Measurements from ENCODE around the gene PHF12. TPM values are rescaled to one million over a fixed set of nuclear protein-coding genes. Genes with fewer than 3 reads are reported as not detected.
A peak's percentile ranks its signal among the peaks of the same experiment; 100 is the strongest.

Gene PHF12
- total and polyA plus RNA-seq, 2 of the 4 experiments (the other 2 are of a cell fraction), result 24.4 to 25.6 TPM

DNA sequence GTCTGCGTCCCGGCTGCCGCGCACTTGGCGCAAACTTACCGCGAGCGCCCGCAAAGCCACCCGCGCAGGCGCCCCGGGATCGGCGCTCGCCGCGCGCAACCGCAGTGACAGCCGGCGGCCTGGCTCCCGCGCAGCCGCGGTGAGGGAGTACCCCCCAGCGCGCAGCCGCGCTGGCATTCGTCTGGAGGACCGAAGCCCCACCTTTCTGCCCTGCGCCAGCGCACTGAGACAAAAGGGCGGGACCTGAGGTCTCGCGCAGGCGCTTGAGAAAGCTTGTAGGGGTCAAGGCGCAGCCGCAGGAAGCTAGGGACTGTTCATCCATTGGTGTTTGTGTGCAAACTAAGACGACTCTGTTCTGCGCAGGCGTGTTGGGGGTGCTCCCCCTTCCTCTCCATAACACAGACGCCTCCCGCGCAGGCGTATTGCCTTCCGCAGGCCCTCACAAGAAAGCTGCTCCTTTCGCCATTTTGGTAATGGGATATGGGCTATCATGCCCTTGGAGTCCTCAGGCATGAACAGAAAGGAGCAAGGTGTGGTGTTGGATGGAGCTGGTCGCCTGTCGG is at the start of gene PHF12 (continued):
- TF ChIP-seq POLR2A (IDR thresholded peaks at IDR 0.05; ENCODE audit: low read depth, low read length) (0 out of 2 replicates have a peak, but pooled peaks have one; percentile 26), SMC3 (IDR thresholded peaks at IDR 0.05; ENCODE audit: low read depth, low read length) (no peak), FOS (IDR thresholded peaks at IDR 0.05; ENCODE audit: low read depth, low read length) (0 out of 2 replicates have a peak, but pooled peaks have one; percentile 3), CEBPB (IDR thresholded peaks at IDR 0.05; ENCODE audit: low read depth, low read length) (no peak)

DNA sequence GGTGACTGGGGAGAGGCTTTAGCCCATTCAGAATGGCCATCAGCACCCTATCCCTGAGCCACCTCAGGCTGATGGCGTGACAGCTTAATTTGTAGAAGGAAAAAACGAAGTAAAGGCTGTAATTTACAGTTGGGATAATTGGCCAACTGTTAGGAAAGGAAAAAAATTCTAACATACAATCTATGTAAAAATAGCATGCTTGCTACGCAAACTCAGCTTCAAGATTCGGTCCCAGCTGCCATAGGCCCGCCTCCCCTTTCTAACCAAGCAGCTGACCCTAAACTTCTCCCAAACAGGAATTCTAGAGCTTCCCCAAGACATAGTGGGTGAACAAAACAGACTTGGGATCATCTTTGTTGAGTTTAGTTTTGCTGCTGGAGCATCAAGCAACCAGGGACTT is 49.7 kb upstream of the PHF12 start:
- BruUV-seq (replicated peaks), result no TSS peak
- H2AK5ac ChIP-seq (ENCODE audit: low read depth, low read length), result no peak overlapping the region
- H4K20me1 ChIP-seq (ENCODE audit: insufficient read depth, low read length), result no peaks in the 10 kb centered on the region; the same call in 1 of the 2 replicates
- H3K4me1 ChIP-seq (ENCODE audit: control insufficient read depth, insufficient read depth, low read length), result peaks cover under 1% of the 10 kb centered on the region; the same call in 1 of the 2 replicates
- H3K4me3 ChIP-seq (ENCODE audit: insufficient read depth, low read depth, low read length), result no peak overlapping the region
- H3K4me2 ChIP-seq (ENCODE audit: low read depth, low read length), result no peak overlapping the region
- no peak overlapping the region for H2BK15ac ChIP-seq (ENCODE audit: low read depth, low read length)
- no peak overlapping the region for H3K14ac ChIP-seq (replicated peaks; ENCODE audit: low read depth, low read length)
- no peak overlapping the region for H3K27ac ChIP-seq (ENCODE audit: insufficient read depth, low read length)
- H4K91ac ChIP-seq (ENCODE audit: insufficient read depth, low read depth, low read length), result no peak overlapping the region
- ATAC-seq (ENCODE audit: low read depth) (no peak), DNase-seq (no peak)
- H3K56ac ChIP-seq (ENCODE audit: extremely low read depth, insufficient read depth, low read length), result no peak overlapping the region
- TF ChIP-seq MAZ (IDR thresholded peaks at IDR 0.05; ENCODE audit: borderline replicate concordance, low read depth, low read length) (no peak), MAFK (IDR thresholded peaks at IDR 0.05; ENCODE audit: low read depth, low read length) (no peak), CEBPB (IDR thresholded peaks at IDR 0.05; ENCODE audit: low read depth, low read length) (no peak), BHLHE40 (IDR thresholded peaks at IDR 0.05; ENCODE audit: low read depth, low read length) (no peak), RAD21 (IDR thresholded peaks at IDR 0.05; ENCODE audit: low read length) (no peak), FOS (IDR thresholded peaks at IDR 0.05; ENCODE audit: low read depth, low read length) (no peak), RCOR1 (IDR thresholded peaks at IDR 0.05; ENCODE audit: insufficient replicate concordance, low read length) (no peak), NFE2L2 (IDR thresholded peaks at IDR 0.05; ENCODE audit: low read depth, low read length) (no peak), POLR2A (IDR thresholded peaks at IDR 0.05; ENCODE audit: low read depth, low read length) (no peak)
- TF ChIP-seq, protein P1, sequence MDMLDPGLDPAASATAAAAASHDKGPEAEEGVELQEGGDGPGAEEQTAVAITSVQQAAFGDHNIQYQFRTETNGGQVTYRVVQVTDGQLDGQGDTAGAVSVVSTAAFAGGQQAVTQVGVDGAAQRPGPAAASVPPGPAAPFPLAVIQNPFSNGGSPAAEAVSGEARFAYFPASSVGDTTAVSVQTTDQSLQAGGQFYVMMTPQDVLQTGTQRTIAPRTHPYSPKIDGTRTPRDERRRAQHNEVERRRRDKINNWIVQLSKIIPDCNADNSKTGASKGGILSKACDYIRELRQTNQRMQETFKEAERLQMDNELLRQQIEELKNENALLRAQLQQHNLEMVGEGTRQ (IDR thresholded peaks at IDR 0.05; ENCODE audit: low read depth, low read length), result no peak
- TF ChIP-seq, protein P2, sequence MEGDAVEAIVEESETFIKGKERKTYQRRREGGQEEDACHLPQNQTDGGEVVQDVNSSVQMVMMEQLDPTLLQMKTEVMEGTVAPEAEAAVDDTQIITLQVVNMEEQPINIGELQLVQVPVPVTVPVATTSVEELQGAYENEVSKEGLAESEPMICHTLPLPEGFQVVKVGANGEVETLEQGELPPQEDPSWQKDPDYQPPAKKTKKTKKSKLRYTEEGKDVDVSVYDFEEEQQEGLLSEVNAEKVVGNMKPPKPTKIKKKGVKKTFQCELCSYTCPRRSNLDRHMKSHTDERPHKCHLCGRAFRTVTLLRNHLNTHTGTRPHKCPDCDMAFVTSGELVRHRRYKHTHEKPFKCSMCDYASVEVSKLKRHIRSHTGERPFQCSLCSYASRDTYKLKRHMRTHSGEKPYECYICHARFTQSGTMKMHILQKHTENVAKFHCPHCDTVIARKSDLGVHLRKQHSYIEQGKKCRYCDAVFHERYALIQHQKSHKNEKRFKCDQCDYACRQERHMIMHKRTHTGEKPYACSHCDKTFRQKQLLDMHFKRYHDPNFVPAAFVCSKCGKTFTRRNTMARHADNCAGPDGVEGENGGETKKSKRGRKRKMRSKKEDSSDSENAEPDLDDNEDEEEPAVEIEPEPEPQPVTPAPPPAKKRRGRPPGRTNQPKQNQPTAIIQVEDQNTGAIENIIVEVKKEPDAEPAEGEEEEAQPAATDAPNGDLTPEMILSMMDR (conservative IDR thresholded peaks at IDR 0.05; ENCODE audit: low read depth, low read length), result no peak
- TF ChIP-seq, protein P3, sequence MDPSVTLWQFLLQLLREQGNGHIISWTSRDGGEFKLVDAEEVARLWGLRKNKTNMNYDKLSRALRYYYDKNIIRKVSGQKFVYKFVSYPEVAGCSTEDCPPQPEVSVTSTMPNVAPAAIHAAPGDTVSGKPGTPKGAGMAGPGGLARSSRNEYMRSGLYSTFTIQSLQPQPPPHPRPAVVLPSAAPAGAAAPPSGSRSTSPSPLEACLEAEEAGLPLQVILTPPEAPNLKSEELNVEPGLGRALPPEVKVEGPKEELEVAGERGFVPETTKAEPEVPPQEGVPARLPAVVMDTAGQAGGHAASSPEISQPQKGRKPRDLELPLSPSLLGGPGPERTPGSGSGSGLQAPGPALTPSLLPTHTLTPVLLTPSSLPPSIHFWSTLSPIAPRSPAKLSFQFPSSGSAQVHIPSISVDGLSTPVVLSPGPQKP (IDR thresholded peaks at IDR 0.05; ENCODE audit: borderline replicate concordance, low read depth, low read length), result no peak
- ChIA-PET POLR2A (ENCODE audit: unreplicated experiment) (no interaction called here), CTCF (no interaction called here)
- no CpG with 5 or more reads among the region's 5 CpGs for WGBS, 2 experiments (ENCODE audit: extremely low coverage in 2 of 2, insufficient read length in 1 of 2)
- no peak overlapping the region for H2AFZ ChIP-seq (replicated peaks; ENCODE audit: low read length, poor library complexity)
- in situ Hi-C loops (cut with MboI; ENCODE audit: low sequenced_read_pairs), result no loop called here
- H2AK9ac ChIP-seq (replicated peaks; ENCODE audit: low read depth, low read length, poor library complexity), result no peak overlapping the region
- H3K9me3 ChIP-seq (ENCODE audit: control insufficient read depth, insufficient read depth, low read length), result peaks cover 1% of the 10 kb centered on the region; the same call in 1 of the 2 replicates
- no peaks in the 10 kb centered on the region for H3K79me1 ChIP-seq (ENCODE audit: low read depth in 1 of 2, low read length in 2 of 2)
- no peak overlapping the region for H2BK120ac ChIP-seq (ENCODE audit: low read depth, low read length)
- no peak overlapping the region for H4K5ac ChIP-seq (ENCODE audit: low read depth, low read length)
- no peak overlapping the region for H3K9ac ChIP-seq (ENCODE audit: low read depth, low read length)
- H3K9me1 ChIP-seq (ENCODE audit: insufficient read depth, low read length), result 0 out of 2 replicates have a peak, but pooled peaks cover 2% of the 10 kb centered on the region
- intact Hi-C loops (cut with micrococcal nuclease), result no loop called here
- no peak overlapping the region for H4K8ac ChIP-seq (ENCODE audit: low read depth in 2 of 2, low read length in 2 of 2)
- H3K23ac ChIP-seq (ENCODE audit: low read depth, low read length), result no peak overlapping the region
- dilution Hi-C loops (cut with HindIII; ENCODE audit: low sequenced_read_pairs, unreplicated experiment), result no loop called here
- no peak overlapping the region for H3K4ac ChIP-seq (ENCODE audit: low read depth, low read length)
- H3K36me3 ChIP-seq (ENCODE audit: control insufficient read depth, insufficient read depth, low read length), result no peaks in the 10 kb centered on the region
- H3K27me3 ChIP-seq (ENCODE audit: control insufficient read depth, insufficient read depth, low read length), result peaks cover 76% of the 10 kb centered on the region
- no peak overlapping the region for H2BK20ac ChIP-seq (ENCODE audit: low read depth, low read length)
- H2BK5ac ChIP-seq (ENCODE audit: low read depth, low read length, poor library complexity, severe bottlenecking), result no peak overlapping the region
- H3K18ac ChIP-seq (ENCODE audit: low read depth, low read length), result no peak overlapping the region
